ENCODE measurements around the gene FNDC3B.
A peak's percentile ranks its signal among the peaks of the same experiment; 100 is the strongest.
"Not testable (repeated sequence)": the region's sequence is repeated elsewhere in the genome, so short reads cannot be mapped to it uniquely, and the experiment has no call there.

FNDC3B gene

GRCh38 chr3:172031996-172032395, 7.4 kb upstream of the FNDC3B start:
- DNase-seq (ENCODE audit: low spot score): no peak

GRCh38 chr3:172033396-172033795, 6.0 kb upstream of the FNDC3B start:
- no peak for DNase-seq (ENCODE audit: low spot score)

DNA sequence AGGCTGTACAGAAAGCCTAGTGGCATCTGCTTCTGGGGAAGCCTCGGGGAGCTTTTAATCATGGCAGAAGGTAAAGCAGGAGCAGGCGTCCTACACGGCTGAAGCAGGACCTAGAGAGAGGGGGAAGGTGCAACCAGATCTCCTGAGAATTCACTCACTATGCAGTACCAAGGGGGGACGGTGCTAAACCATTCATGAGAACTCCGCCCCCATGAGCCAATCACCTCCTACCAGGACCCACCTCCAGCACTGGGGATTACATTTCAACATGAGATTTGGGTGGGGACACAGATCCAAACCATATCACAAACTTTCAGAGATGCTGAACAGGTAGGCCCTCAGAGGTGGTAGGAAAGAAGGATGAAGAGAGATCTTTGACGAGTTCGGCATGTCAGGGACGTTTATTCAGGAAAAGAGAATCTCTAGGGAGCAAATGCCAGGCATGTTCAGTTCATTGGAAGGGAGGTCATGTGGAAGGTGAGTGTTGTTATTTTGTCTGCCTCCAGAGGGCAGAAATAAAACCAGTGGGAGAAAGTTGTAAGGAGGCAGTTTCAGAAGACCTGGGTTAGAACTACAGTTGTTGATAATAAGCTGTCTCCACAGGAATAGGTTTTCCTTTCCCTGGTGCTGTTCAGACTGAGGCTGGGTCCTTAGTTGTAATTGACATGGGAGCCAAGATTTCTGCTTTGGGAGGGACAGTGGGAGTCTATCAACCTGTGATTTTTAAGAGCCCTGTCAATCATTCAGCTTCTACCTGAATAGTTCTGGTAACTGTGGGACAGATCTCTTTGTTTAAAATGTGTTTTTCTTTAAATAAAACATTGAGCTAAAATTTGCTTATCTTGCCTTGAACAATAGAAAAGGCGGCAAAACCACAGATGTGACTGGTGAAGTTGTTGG, 4.3 kb upstream of the FNDC3B start:
- peak; percentile 21 for DNase-seq (ENCODE audit: low spot score)

- no peak for DNase-seq (ENCODE audit: low spot score)
Observed at GRCh38 chr3:172036541-172037215, 2.7 kb upstream of the FNDC3B start.

- DNase-seq (ENCODE audit: low spot score): no peak
Observed at GRCh38 chr3:172038798-172039435, 461 bp upstream of the FNDC3B start.

- peak; percentile 20 for DNase-seq (ENCODE audit: low spot score)
Observed at GRCh38 chr3:172040078-172040980, 951 bp downstream of the FNDC3B start.

- no peak for DNase-seq (ENCODE audit: low spot score)
Observed at GRCh38 chr3:172040981-172041963, 1.9 kb downstream of the FNDC3B start.

DNA sequence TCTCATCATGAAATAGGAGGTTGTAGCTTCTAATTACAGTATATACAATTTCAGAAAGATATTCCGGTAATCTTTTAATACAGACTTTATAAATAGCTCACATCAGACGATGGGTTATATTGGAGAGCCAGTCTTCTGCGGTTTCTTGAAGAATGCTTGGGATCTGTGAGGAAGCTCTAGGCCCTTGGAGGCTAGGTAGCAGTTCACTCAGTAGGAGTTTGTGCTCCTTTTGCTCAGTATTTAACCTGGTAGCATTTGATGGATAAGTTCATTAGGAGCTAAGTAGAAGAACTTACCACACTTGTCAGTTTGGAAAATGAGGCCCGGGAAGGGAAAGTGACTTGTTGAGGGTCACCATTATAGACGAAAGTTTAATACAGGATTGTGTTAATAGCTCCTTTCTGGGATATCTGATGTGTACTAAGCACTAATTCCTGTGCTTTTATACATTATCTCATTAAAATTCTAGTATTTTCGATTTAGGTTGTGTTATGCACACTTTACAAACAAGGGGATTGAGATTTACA, 2.8 kb downstream of the FNDC3B start:
- no peak for DNase-seq (ENCODE audit: low spot score)

DNA sequence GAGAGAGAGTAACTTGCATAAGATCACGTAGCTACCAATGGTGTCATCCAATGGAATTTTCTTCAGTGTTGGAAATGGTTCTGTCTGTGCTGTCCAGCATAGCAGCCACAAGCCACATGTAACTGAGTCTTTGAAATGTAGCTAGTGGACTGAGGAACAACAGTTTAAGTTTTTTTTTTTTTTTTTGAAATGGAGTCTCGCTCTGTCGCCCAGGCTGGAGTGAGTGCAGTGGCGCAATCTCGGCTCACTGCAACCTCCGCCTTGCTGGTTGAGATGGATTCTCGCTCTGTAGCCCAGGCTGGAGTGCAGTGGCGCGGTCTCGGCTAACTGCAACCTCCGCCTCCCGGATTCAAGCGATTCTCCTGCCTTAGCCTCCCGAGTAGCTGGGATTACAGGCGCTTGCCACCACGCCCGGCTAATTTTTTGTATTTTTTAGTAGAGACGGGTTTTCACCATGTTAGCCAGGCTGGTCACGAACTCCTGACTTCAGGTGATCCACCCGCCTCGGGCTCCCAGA, 3.3 kb downstream of the FNDC3B start:
- DNase-seq (ENCODE audit: low spot score): not testable (repeated sequence)

GRCh38 chr3:172043233-172043632, 3.9 kb downstream of the FNDC3B start:
- no peak for DNase-seq (ENCODE audit: low spot score)

- no peak for DNase-seq (ENCODE audit: low spot score)
Observed at GRCh38 chr3:172043766-172044165, 4.4 kb downstream of the FNDC3B start.

- DNase-seq (ENCODE audit: low spot score): no peak
Observed at GRCh38 chr3:172044833-172045585, 5.6 kb downstream of the FNDC3B start.

DNA sequence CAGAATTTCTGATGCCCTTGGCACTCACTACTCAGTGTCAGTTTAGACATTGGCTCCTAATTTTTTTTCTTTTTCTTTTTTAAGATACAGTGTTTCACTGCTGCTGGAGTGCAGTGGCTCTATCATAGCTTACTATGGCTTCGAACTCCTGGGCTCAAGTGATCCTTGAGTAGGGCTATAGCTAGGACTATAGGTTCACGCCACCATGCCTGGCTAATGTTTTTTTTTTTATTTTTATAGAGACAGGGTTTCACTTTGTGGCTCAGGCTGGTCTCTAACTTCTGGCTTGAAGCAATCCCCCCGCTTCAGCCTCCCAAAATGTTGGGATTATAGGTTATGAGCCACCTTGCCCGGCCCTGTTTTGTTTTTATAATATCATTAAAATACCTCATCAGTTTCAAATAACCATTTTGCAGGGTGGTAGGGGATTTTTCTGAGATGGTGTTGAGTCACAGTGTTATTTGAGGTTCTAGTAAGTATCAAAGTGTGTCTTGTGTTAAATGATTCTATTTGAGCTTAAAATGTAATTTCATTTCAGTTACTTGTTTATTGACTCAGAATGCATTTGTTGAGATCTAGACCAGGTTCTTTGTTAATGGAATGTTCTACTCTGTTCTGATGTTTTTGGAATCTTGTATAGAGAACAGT, 7.0 kb downstream of the FNDC3B start:
- no peak for DNase-seq (ENCODE audit: low spot score)

DNA sequence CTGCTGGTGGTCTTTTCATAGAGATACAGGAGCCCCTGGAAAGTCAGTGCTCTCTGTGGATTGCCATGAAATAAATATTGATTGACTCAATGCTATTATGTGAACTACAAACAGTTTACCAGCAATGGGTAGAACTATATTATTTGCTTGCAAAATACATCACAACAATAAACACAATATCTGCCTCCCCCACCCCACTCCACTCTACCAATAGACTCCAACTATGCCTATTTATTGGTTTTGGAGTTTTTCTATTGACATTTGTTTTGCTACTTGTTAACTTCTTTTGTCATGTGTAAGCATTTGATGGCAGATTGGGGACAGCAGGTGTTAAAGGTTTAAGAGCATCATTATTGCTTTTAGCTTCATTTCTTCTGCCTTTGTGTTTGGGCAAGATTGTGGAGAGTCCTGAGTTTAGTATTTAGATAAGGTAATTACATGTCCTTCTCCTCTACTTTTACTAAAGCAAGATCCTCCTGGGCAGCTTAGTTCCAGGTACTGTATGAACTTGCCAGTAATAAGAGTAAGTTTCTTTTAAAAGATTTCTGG, 8.3 kb downstream of the FNDC3B start:
- no peak for DNase-seq (ENCODE audit: low spot score)

GRCh38 chr3:172048599-172048998, 9.2 kb downstream of the FNDC3B start:
- DNase-seq (ENCODE audit: low spot score): no peak

GRCh38 chr3:172051310-172051956, 12.1 kb downstream of the FNDC3B start:
- DNase-seq (ENCODE audit: low spot score): no peak

DNA sequence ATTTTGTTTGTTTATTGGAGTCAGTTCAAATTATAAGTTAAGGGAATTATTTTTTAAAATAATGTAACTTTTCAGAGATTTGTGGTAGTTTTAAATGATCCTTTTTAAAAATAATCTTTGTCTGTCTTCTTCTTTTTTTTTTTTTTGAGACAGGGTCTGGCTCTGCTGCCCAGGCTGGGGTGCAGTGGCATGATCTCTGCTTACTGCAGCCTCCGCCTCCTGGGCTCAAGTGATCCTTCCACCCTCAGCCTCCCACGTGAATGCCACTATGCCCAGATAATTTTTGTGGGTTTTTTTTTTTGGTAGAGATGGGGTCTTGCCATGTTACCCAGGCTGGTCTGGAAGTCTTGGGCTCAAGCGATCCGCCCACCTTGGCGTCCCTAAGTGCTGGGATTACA, 12.6 kb downstream of the FNDC3B start:
- no peak for DNase-seq (ENCODE audit: low spot score)

DNA sequence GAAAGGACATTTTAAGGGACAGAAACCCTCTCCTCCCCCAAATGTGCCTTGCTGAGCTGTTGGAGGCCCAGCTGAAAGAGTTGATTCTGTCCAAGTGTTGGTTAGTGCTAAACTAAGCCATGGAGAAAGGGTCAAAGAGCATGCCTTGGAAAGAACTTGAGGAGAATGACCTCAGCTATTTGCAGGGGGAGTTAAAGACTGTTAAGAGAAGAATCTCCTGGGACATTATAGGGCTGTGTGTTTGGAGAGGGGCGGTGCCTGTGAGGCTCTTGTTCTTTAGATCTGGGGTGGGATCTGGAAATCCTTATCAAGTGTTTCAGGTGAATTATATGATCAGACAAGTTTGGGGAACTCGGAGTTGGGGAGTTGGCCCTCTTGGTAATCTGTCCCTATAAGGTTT, 13.0 kb downstream of the FNDC3B start:
- no peak for DNase-seq (ENCODE audit: low spot score)

All from hematopoietic multipotent progenitor cell treated with erythropoietin and hydrocortisone succinate and interleukin-3 and kit ligand, for 17 days (in vitro differentiated cells).